Osteocyte (in vitro differentiated cells): Measurements from ENCODE around the gene SLC16A8. TPM values are rescaled to one million over a fixed set of nuclear protein-coding genes. Genes with fewer than 3 reads are reported as not detected.

Source experiments
- DNase-seq: peaks from one replicate; pipeline ENCODE4 v3.0.0; 2021; ENCODE audit warnings: mixed read lengths; ENCODE audit not compliant: unreplicated experiment; ENCODE audit errors: extremely low spot score
- H3K27ac Mint-ChIP-seq: one replicate; pipeline ENCODE4 v1.8.0; 2021; ENCODE audit warnings: mild to moderate bottlenecking, mixed read lengths; ENCODE audit not compliant: unreplicated experiment
- H3K27me3 Mint-ChIP-seq: one replicate; pipeline ENCODE4 v1.8.0; 2021; ENCODE audit warnings: mixed read lengths; ENCODE audit not compliant: unreplicated experiment
- H3K36me3 Mint-ChIP-seq: one replicate; pipeline ENCODE4 v1.8.0; 2021; ENCODE audit warnings: mixed read lengths; ENCODE audit not compliant: unreplicated experiment
- H3K4me1 Mint-ChIP-seq: one replicate; pipeline ENCODE4 v1.8.0; 2021; ENCODE audit warnings: mixed read lengths; ENCODE audit not compliant: unreplicated experiment
- H3K4me3 Mint-ChIP-seq: one replicate; pipeline ENCODE4 v1.8.0; 2021; ENCODE audit warnings: mild to moderate bottlenecking, moderate library complexity, mixed read lengths; ENCODE audit not compliant: unreplicated experiment
- H3K9me3 Mint-ChIP-seq: one replicate; pipeline ENCODE4 v1.8.0; 2021; ENCODE audit warnings: mixed read lengths; ENCODE audit not compliant: unreplicated experiment
- CTCF ChIP-seq: fragments of 200-600 bp; sonication (generic); IDR thresholded peaks from 2 replicates; pipeline ENCODE4 v1.5.0; 2021; ENCODE audit warnings: antibody characterized with exemption, mild to moderate bottlenecking, moderate library complexity
- total RNA-seq: library from RNA; stranded (reverse); gene quantifications from 2 replicates; pipeline ENCODE4 v1.2.1, GENCODE V29; 2021

The SLC16A8 gene
- total RNA-seq, 1 donor from 2014 or later, result not detected

DNA sequence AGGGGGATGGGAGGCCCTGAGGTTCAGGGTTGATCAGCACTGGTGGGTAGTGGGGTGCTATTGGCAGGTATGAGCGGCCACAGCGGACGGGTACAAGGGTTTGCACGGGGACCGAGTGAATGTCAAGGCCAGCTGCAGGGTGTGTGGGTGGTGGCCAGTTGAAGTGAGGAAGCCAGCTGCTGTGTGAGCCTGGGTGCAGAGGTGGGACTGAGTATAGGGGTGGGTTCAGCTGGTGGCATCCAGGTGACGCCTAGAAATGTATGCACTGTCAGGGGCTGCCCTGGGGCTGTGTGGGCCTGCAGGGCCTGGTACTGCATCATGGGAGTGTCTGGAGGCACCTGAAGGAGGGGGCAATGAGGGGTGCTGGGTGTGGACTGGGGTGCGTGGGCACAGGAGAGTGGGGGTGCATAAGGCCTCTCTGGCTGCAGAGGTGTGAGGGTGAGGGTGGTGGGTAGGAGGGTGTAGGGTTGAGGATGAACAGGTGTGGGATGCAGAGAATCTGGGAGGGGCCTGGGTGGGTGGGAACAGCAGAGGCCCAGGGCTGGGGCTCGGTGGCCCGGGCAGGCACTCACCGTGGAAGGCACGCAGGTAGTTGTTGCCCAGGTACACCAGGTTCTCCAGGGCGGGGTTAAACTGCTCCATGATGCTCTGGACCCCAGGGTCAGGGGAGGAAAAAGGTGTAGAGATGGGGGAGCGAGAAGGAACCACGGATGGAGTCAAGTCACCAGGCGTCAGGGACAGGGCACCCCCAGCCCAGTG lies 24.8 kb upstream of the SLC16A8 start:
- H3K4me1 Mint-ChIP-seq, result peaks cover 11% of the 10 kb centered on the region
- no peaks in the 10 kb centered on the region for H3K36me3 Mint-ChIP-seq
- H3K9me3 Mint-ChIP-seq, result no peaks in the 10 kb centered on the region
- no peak overlapping the region for H3K4me3 Mint-ChIP-seq
- no peak for TF ChIP-seq CTCF
- H3K27ac Mint-ChIP-seq, result no peak overlapping the region
- no peak for DNase-seq
- H3K27me3 Mint-ChIP-seq, result peaks cover 3% of the 10 kb centered on the region

- Mint-ChIP-seq H3K4me1 (peaks cover 11% of the 10 kb centered on the region), H3K27me3 (peaks cover 3% of the 10 kb centered on the region), H3K4me3 (no peak overlapping the region), H3K27ac (no peak overlapping the region), H3K9me3 (no peaks in the 10 kb centered on the region), H3K36me3 (no peaks in the 10 kb centered on the region)
- no peak for DNase-seq
- no peak for TF ChIP-seq CTCF
Measured at GRCh38 chr22:38107692-38108515, 23.9 kb upstream of the SLC16A8 start.

GRCh38 chr22:38106814-38107578 lies 23.0 kb upstream of the SLC16A8 start:
- Mint-ChIP-seq H3K36me3 (no peaks in the 10 kb centered on the region), H3K4me1 (peaks cover 9% of the 10 kb centered on the region), H3K27ac (no peak overlapping the region), H3K9me3 (no peaks in the 10 kb centered on the region), H3K4me3 (no peak overlapping the region), H3K27me3 (peaks cover 3% of the 10 kb centered on the region)
- DNase-seq, result no peak
- TF ChIP-seq CTCF, result no peak

DNA sequence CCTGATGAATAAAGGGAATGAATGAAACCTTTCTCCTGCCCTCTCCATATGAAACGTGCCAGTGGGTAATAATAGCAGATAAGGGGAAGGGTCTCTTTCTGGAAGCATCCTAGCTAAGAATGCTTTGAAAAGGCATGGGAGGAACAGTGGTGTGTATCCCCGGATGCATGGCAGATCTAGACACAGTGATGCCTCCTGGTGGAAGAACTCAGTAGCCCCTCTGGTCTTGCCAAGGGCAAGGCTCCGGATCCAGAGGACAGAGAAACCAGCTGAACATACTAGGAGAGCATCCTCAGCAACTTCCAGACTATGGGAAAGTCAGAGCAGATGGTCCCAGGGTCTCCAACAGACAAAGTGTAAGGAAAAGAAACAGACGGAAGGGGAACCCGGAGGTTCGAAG lies 20.1 kb upstream of the SLC16A8 start:
- no peaks in the 10 kb centered on the region for H3K9me3 Mint-ChIP-seq
- no peak overlapping the region for H3K27ac Mint-ChIP-seq
- H3K36me3 Mint-ChIP-seq, result no peaks in the 10 kb centered on the region
- H3K27me3 Mint-ChIP-seq, result peaks cover 3% of the 10 kb centered on the region
- peak; percentile 32 for TF ChIP-seq CTCF
- H3K4me3 Mint-ChIP-seq, result no peak overlapping the region
- H3K4me1 Mint-ChIP-seq, result peaks cover 4% of the 10 kb centered on the region
- DNase-seq, result no peak
